ENCODE data around the gene LAT. TPM values are rescaled to one million over a fixed set of nuclear protein-coding genes. Genes with fewer than 3 reads are reported as not detected.

LAT gene
- total RNA-seq, 1 experiment from 2014 or later: 3.7 TPM

DNA sequence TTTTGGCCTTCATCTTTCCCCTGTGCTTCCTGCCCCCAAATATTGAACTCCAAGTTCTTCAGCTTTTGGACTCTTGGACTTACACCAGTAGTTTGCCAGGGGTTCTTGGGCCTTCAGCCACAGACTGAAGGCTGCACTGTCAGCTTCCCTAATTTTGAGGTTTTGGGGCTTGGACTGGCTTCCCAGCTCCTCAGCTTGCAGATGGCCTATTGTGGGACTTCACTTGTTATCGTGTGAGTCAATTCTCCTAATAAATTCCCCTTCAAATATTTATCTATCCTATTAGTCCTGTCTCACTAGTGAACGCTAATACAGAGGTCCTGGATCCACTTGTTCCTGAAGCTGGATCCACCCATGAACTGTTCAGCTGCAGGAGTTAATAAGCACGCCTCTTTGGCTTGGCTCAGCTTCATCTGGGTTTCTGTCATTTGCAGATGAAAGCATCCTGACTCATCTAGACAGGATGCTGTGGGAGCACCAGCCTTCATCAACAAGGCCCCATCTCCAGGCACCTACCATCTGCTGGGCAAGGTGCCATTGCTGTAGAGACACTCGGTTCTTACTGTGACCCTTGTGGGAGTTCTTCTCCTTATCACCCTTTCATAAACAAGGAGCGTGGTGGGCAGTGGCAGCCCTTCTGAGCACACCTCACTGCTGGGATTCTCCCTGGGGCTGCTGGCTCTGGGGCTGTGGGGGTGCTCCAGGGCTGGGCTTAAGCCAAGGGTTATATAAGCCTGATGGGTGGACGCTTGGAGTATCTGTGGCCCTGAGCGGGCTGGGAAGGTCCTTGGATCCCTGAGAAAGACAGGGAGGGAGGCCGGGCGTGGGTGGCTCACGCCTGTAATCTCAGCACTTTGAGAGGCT, 23.1 kb downstream of the LAT start:
- H3K36me3 ChIP-seq (ENCODE audit: control insufficient read depth, insufficient read depth, low read length): no peaks in the 10 kb centered on the region
- TF ChIP-seq SIN3A (IDR thresholded peaks at IDR 0.05; ENCODE audit: borderline replicate concordance, insufficient read depth, low read depth, low read length): no peak
- TF ChIP-seq, protein P1, sequence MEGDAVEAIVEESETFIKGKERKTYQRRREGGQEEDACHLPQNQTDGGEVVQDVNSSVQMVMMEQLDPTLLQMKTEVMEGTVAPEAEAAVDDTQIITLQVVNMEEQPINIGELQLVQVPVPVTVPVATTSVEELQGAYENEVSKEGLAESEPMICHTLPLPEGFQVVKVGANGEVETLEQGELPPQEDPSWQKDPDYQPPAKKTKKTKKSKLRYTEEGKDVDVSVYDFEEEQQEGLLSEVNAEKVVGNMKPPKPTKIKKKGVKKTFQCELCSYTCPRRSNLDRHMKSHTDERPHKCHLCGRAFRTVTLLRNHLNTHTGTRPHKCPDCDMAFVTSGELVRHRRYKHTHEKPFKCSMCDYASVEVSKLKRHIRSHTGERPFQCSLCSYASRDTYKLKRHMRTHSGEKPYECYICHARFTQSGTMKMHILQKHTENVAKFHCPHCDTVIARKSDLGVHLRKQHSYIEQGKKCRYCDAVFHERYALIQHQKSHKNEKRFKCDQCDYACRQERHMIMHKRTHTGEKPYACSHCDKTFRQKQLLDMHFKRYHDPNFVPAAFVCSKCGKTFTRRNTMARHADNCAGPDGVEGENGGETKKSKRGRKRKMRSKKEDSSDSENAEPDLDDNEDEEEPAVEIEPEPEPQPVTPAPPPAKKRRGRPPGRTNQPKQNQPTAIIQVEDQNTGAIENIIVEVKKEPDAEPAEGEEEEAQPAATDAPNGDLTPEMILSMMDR (IDR thresholded peaks at IDR 0.05): no peak
- TF ChIP-seq, protein P2, sequence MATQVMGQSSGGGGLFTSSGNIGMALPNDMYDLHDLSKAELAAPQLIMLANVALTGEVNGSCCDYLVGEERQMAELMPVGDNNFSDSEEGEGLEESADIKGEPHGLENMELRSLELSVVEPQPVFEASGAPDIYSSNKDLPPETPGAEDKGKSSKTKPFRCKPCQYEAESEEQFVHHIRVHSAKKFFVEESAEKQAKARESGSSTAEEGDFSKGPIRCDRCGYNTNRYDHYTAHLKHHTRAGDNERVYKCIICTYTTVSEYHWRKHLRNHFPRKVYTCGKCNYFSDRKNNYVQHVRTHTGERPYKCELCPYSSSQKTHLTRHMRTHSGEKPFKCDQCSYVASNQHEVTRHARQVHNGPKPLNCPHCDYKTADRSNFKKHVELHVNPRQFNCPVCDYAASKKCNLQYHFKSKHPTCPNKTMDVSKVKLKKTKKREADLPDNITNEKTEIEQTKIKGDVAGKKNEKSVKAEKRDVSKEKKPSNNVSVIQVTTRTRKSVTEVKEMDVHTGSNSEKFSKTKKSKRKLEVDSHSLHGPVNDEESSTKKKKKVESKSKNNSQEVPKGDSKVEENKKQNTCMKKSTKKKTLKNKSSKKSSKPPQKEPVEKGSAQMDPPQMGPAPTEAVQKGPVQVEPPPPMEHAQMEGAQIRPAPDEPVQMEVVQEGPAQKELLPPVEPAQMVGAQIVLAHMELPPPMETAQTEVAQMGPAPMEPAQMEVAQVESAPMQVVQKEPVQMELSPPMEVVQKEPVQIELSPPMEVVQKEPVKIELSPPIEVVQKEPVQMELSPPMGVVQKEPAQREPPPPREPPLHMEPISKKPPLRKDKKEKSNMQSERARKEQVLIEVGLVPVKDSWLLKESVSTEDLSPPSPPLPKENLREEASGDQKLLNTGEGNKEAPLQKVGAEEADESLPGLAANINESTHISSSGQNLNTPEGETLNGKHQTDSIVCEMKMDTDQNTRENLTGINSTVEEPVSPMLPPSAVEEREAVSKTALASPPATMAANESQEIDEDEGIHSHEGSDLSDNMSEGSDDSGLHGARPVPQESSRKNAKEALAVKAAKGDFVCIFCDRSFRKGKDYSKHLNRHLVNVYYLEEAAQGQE (IDR thresholded peaks at IDR 0.05; ENCODE audit: insufficient read depth in 1 of 2, low read depth in 2 of 2, low read length in 1 of 2): no peak
- no peak for TF ChIP-seq POLR2AphosphoS5 (IDR thresholded peaks at IDR 0.05; ENCODE audit: low read depth, low read length)
- TF ChIP-seq TCF7L2 (IDR thresholded peaks at IDR 0.05; ENCODE audit: low read depth, low read length): no peak
- H3K4me1 ChIP-seq (ENCODE audit: control insufficient read depth, insufficient read depth, low read length): no peaks in the 10 kb centered on the region
- POLR2A ChIA-PET: interaction anchor here (0.6 kb wide), 1 partner anchor 70 kb away, joined by 3 read pairs; no protein-coding TSS in a partner anchor
- H3K9me3 ChIP-seq (ENCODE audit: control insufficient read depth, insufficient read depth, low read depth, low read length): no peaks in the 10 kb centered on the region
- CTCF ChIA-PET: interaction anchor here (0.7 kb wide), 1 partner anchor 34 kb away, joined by 7 read pairs; no protein-coding TSS in a partner anchor
- intact Hi-C loops (cut with micrococcal nuclease; ENCODE audit: unreplicated experiment) (no loop called here), in situ Hi-C loops (cut with HindIII; ENCODE audit: low pct_unique_long_range_greater_than_20kb, low sequenced_read_pairs) (no loop called here)
- no peaks in the 10 kb centered on the region for H3K27me3 ChIP-seq (ENCODE audit: control insufficient read depth, insufficient read depth, low read length)
- no peak overlapping the region for H3K4me3 ChIP-seq (ENCODE audit: low read depth in 2 of 2, low read length in 2 of 2)
- DNase-seq (ENCODE audit: low read depth, low spot score): no peak
- no peak overlapping the region for H3K27ac ChIP-seq (ENCODE audit: low read length)
- ATAC-seq: no peak
- no TSS peak for BruUV-seq (replicated peaks)

DNA sequence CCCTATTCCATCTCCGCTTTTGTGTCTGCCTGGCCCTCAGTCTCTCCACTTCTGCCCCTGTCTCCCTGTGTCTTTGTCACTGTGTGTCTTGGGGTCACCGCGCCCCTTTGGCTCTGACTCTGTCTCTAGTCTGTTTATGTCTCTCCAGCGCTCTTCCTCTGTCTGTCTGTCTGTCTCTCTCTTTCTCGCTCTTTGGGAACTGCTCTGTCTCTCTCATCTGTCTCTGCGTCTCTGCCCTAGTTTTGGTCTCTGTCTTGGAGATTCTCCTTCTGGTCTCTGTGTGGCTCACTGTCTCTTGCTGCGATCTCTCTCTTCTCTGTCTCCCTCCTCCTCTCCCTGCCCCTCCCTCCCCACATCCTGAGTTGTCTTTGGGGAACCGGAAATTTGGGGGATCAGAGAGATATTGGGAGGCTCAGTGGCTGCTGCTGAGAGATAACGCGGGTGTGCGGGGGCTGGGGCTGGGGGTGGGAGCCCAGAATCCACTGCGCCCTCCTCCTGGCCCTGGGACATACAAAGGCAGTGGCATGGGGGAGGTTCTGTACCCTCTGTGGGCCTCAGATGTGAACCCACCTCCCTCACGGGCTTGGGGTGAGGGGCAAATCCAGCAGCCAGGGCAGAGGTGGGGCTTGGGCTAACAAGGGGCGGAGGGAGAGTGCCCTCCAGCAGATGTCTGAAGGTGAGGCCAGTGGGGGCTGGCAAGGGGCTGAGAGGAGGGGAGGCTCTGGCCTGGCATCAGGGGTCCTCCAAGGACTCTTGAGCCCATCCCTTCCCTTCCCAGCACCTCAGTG, 24.4 kb downstream of the LAT start:
- TF ChIP-seq SIN3A (IDR thresholded peaks at IDR 0.05; ENCODE audit: borderline replicate concordance, insufficient read depth, low read depth, low read length) (no peak), POLR2AphosphoS5 (IDR thresholded peaks at IDR 0.05; ENCODE audit: low read depth, low read length) (no peak), TCF7L2 (IDR thresholded peaks at IDR 0.05; ENCODE audit: low read depth, low read length) (no peak)
- TF ChIP-seq, protein P2 (IDR thresholded peaks at IDR 0.05; ENCODE audit: insufficient read depth in 1 of 2, low read depth in 2 of 2, low read length in 1 of 2): no peak
- TF ChIP-seq, protein P1 (IDR thresholded peaks at IDR 0.05): no peak
- Histone ChIP-seq H3K4me1 (ENCODE audit: control insufficient read depth, insufficient read depth, low read length) (no peaks in the 10 kb centered on the region), H3K27me3 (ENCODE audit: control insufficient read depth, insufficient read depth, low read length) (no peaks in the 10 kb centered on the region), H3K36me3 (ENCODE audit: control insufficient read depth, insufficient read depth, low read length) (no peaks in the 10 kb centered on the region), H3K27ac (ENCODE audit: low read length) (no peak overlapping the region), H3K9me3 (ENCODE audit: control insufficient read depth, insufficient read depth, low read depth, low read length) (no peaks in the 10 kb centered on the region), H3K4me3 (ENCODE audit: low read depth in 2 of 2, low read length in 2 of 2) (no peak overlapping the region)
- ChIA-PET CTCF (no interaction called here), POLR2A (no interaction called here)
- no TSS peak for BruUV-seq (replicated peaks)
- in situ Hi-C loops (cut with HindIII; ENCODE audit: low pct_unique_long_range_greater_than_20kb, low sequenced_read_pairs): no loop called here
- ATAC-seq (no peak), DNase-seq (ENCODE audit: low read depth, low spot score) (no peak)
- intact Hi-C loops (cut with micrococcal nuclease; ENCODE audit: unreplicated experiment): no loop called here
